GM12878 (cell line): ENCODE measurements around the gene HYAL1. TPM values are rescaled to one million over a fixed set of nuclear protein-coding genes. Genes with fewer than 3 reads are reported as not detected.

Experiments
- ATAC-seq: fragments of 200-7000 bp; cut with Tn5 transposase; 3 replicates; pipeline ENCODE4 v1.9.1; 2020; ENCODE audit warnings: mild to moderate bottlenecking, moderate library complexity
- BruUV-seq: library from RNA; stranded (reverse); fragments of 400-500 nt; replicated peaks from 2 replicates; lab custom pipeline; 2021; lab: Mats Ljungman, UMichigan
- CTCF ChIA-PET: fragments of 300-600 bp; sonication (Branson Sonifier 250); formaldehyde crosslinking; extraction: SDS; loops from one replicate; lab custom pipeline; 2021; ENCODE audit warnings: inconsistent platforms; lab: Yijun Ruan, JAX
- POLR2A ChIA-PET: fragments of 350-600 bp; formaldehyde crosslinking; extraction: SDS; loops from one replicate; lab custom pipeline; 2021; ENCODE audit warnings: inconsistent platforms; lab: Charles Lee
- RAD21 ChIA-PET: fragments of 300-600 bp; sonication (Branson Sonifier 250); formaldehyde crosslinking; loops from one replicate; lab custom pipeline; 2023; ENCODE audit warnings: antibody characterized with exemption; ENCODE audit not compliant: unreplicated experiment; lab: Charles Lee
- SMC1A ChIA-PET: fragments of 300-600 bp; sonication (Branson Sonifier 250); formaldehyde crosslinking; loops from one replicate; lab custom pipeline; 2023; ENCODE audit not compliant: unreplicated experiment, uncharacterized antibody; lab: Charles Lee
- DNase-seq: peaks from one replicate; pipeline ENCODE4 v3.0.0-alpha.2; 2011; ENCODE audit warnings: low read depth, low spot score
- FAIRE-seq: peaks from 3 replicates; lab custom pipeline; 2011; peaks lifted over from hg19 to GRCh38; lab: Jason Lieb, UNC
- H2AFZ ChIP-seq: 2 replicates; pipeline ENCODE4 v1.6.0; 2011; ENCODE audit warnings: low read depth, low read length, control low read depth; ENCODE audit not compliant: control insufficient read depth
- H3K27ac ChIP-seq: 2 replicates; pipeline ENCODE4 v1.5.1; 2011; ENCODE audit warnings: control low read depth; ENCODE audit not compliant: control insufficient read depth, insufficient read depth
- H3K27me3 ChIP-seq, 2 experiments: replicated peaks in 1 of 2; 2 replicates each; pipeline versions ENCODE4 v1.6.0 to v1.6.1; 2011; ENCODE audit warnings: low read length in 1 of 2; ENCODE audit not compliant: control insufficient read depth in 2 of 2, insufficient read depth in 2 of 2
- H3K36me3 ChIP-seq, 2 experiments: 2 replicates each; pipeline ENCODE4 v1.5.1; 2011; ENCODE audit warnings: low read length in 1 of 2; ENCODE audit not compliant: control insufficient read depth in 2 of 2, insufficient read depth in 2 of 2
- H3K4me1 ChIP-seq: 2 replicates; pipeline ENCODE4 v1.6.1; 2011; ENCODE audit warnings: mild to moderate bottlenecking, low read length, moderate library complexity, mixed read lengths; ENCODE audit not compliant: control insufficient read depth, insufficient read depth
- H3K4me2 ChIP-seq: 2 replicates; pipeline ENCODE4 v1.6.0; 2011; ENCODE audit warnings: control low read depth; ENCODE audit not compliant: control insufficient read depth, insufficient read depth
- H3K4me3 ChIP-seq: fragments of 200-600 bp; sonication (generic); 2 replicates; pipeline ENCODE4 v1.5.1; 2016
- H3K79me2 ChIP-seq: 2 replicates; pipeline ENCODE4 v1.6.0; 2011; ENCODE audit warnings: low read length; ENCODE audit not compliant: control insufficient read depth, insufficient read depth
- H3K9ac ChIP-seq: 2 replicates; pipeline ENCODE4 v1.8.0; 2011; ENCODE audit warnings: low read length, control low read depth, mixed read lengths; ENCODE audit not compliant: control insufficient read depth, insufficient read depth
- H3K9me3 ChIP-seq: replicated peaks from 3 replicates; pipeline ENCODE4 v1.5.1; 2011; ENCODE audit warnings: mild to moderate bottlenecking, low read length; ENCODE audit not compliant: control insufficient read depth, insufficient read depth
- H4K20me1 ChIP-seq: 2 replicates; pipeline ENCODE4 v1.6.0; 2011; ENCODE audit not compliant: control insufficient read depth, insufficient read depth
- BMI1 ChIP-seq: fragments of 450-650 bp; IDR thresholded peaks from 2 replicates; pipeline ENCODE4 v1.6.1; 2016; ENCODE audit warnings: mild to moderate bottlenecking, moderate library complexity, borderline replicate concordance
- IKZF2 ChIP-seq, 2 experiments: fragments of 450-650 bp; IDR thresholded peaks; 2 replicates each; pipeline ENCODE4 v1.6.1; 2017; ENCODE audit warnings: mild to moderate bottlenecking in 2 of 2, moderate library complexity in 2 of 2
- KDM1A ChIP-seq: fragments of 200-600 bp; sonication (generic); IDR thresholded peaks from 2 replicates; pipeline ENCODE4 v1.6.1; 2016; ENCODE audit warnings: borderline replicate concordance
- MEF2A ChIP-seq: IDR thresholded peaks from 2 replicates; pipeline ENCODE4 v1.6.1; 2011; ENCODE audit warnings: low read depth, mild to moderate bottlenecking, low read length, moderate library complexity; ENCODE audit not compliant: insufficient read depth
- NFYA ChIP-seq: IDR thresholded peaks from 2 replicates; pipeline ENCODE4 v1.6.1; 2011; ENCODE audit warnings: low read depth, mild to moderate bottlenecking, low read length, improper control_type of control experiment, borderline replicate concordance
- PAX5 ChIP-seq: IDR thresholded peaks from 2 replicates; pipeline ENCODE4 v1.6.1; 2011; ENCODE audit warnings: low read depth, low read length, borderline replicate concordance
- PRDM15 ChIP-seq: fragments of 450-650 bp; formaldehyde crosslinking; IDR thresholded peaks from 2 replicates; pipeline ENCODE4 v1.4.0; 2020; ENCODE audit warnings: mild to moderate bottlenecking, moderate library complexity
- SMAD1 ChIP-seq: fragments of 450-650 bp; IDR thresholded peaks from 2 replicates; pipeline ENCODE4 v1.6.1; 2018; ENCODE audit warnings: mild to moderate bottlenecking, low read depth; ENCODE audit not compliant: partially characterized antibody
- TBL1XR1 ChIP-seq: IDR thresholded peaks from 2 replicates; pipeline ENCODE4 v1.6.1; 2012; ENCODE audit warnings: low read depth, low read length, improper control_type of control experiment
- ZNF207 ChIP-seq: fragments of 450-650 bp; IDR thresholded peaks from 2 replicates; pipeline ENCODE4 v1.6.1; 2014; ENCODE audit warnings: antibody characterized with exemption, mild to moderate bottlenecking, borderline replicate concordance
- ZNF592 ChIP-seq: fragments of 450-650 bp; IDR thresholded peaks from 2 replicates; pipeline ENCODE4 v1.6.1; 2017; ENCODE audit warnings: mild to moderate bottlenecking, moderate library complexity
- WGBS: methylation state at CpG from one replicate; pipeline ENCODE4 v1.1.6; 2016; ENCODE audit warnings: low lambda C conversion rate; ENCODE audit not compliant: insufficient replicate concordance, insufficient coverage; ENCODE audit errors: missing lambda C conversion rate; 5-methylcytosine and 5-hydroxymethylcytosine counted together
- in situ Hi-C: fragments of 300-500 bp; cut with MboI; formaldehyde crosslinking; loops from 9 replicates; pipeline ENCODE4 v1.14.3; 2018; ENCODE audit warnings: mixed read lengths
- intact Hi-C: fragments of 100-400 bp; cut with micrococcal nuclease; formaldehyde crosslinking; loops from one replicate; pipeline ENCODE4 v1.14.2; 2022; ENCODE audit not compliant: unreplicated experiment
- polyA plus RNA-seq, 11 experiments: library from polyadenylated mRNA; depleted of rRNA in 4 of 11; unstranded in 6 of 11; stranded (reverse) in 5 of 11; fragments of >200 nt; fragmentation: Nextera tagmentation in 4 of 11; fragmentation: Illumina TruSeq in 1 of 11; extraction: Ambion mirVana in 4 of 11; extraction: Trizol in 1 of 11; gene quantifications; 1 replicate in 1 of 11; 2 replicates in 10 of 11; pipeline versions ENCODE4 v1.2.1 to v1.2.3, GENCODE V29; 2011 to 2016; ENCODE audit warnings: inconsistent platforms in 2 of 11, missing spikeins in 2 of 11, low read depth in 1 of 11
- total RNA-seq, 4 experiments: library from RNA; depleted of rRNA in 3 of 4; stranded (reverse); fragments of >200 nt in 3 of 4; fragmentation: Illumina TruSeq in 1 of 4; extraction: Trizol in 1 of 4; gene quantifications; 2 replicates each; pipeline versions ENCODE4 v1.2.1 to v1.2.3, GENCODE V29; 2013 to 2021

Gene HYAL1
- total and polyA plus RNA-seq, 10 of the 15 experiments (the other 5 are each of a cell fraction or from before 2014, with no cell fraction given) = 0.04 to 0.55 (median 0.18) TPM; not detected in 2

- intact Hi-C loops (no loop called here), in situ Hi-C loops (no loop called here)
- ATAC-seq (no peak), DNase-seq (no peak), FAIRE-seq (no peak)
- Histone ChIP-seq H3K36me3 (no peaks in the 10 kb centered on the region), H3K9ac (no peak overlapping the region), H3K4me3 (no peak overlapping the region), H4K20me1 (no peaks in the 10 kb centered on the region), H2AFZ (no peak overlapping the region), H3K79me2 (peaks cover 2% of the 10 kb centered on the region; the same call in 1 of the 2 replicates), H3K9me3 (no peaks in the 10 kb centered on the region), H3K27me3 (no peaks in the 10 kb centered on the region), H3K4me2 (no peak overlapping the region), H3K4me1 (peaks cover 4% of the 10 kb centered on the region), H3K27ac (no peak overlapping the region)
- no TSS peak for BruUV-seq
- 79% methylated on average over 32 of the region's 32 CpGs for WGBS
- ChIA-PET CTCF (interaction anchor here (3.5 kb wide), 1 partner anchor 22 kb away, joined by 13 read pairs; no protein-coding TSS in a partner anchor), RAD21 (no interaction called here), SMC1A (no interaction called here), POLR2A (interaction anchor here (0.7 kb wide), 1 partner anchor 14 kb away, joined by 6 read pairs; no protein-coding TSS in a partner anchor)
- no peak for TF ChIP-seq PAX5
- TF ChIP-seq TBL1XR1 = no peak
- TF ChIP-seq BMI1 = no peak
- TF ChIP-seq ZNF592 = no peak
- no peak for TF ChIP-seq IKZF2 (IDR thresholded peaks at IDR 0.05)
- no peak for TF ChIP-seq NFYA
- TF ChIP-seq KDM1A = no peak
- TF ChIP-seq SMAD1 = no peak
- no peak for TF ChIP-seq PRDM15 (CRISPR knock-in tag)
- TF ChIP-seq MEF2A = no peak
- TF ChIP-seq ZNF207 = no peak
Observed at GRCh38 chr3:50302095-50303012, 1.0 kb downstream of the HYAL1 start.
